Heart right ventricle (tissue), 16 donors: Measurements from ENCODE around the gene TUB. TPM values are rescaled to one million over a fixed set of nuclear protein-coding genes. Genes with fewer than 3 reads are reported as not detected.

Source experiments
- ATAC-seq, 8 donors: fragments of 200-7000 bp; cut with Tn5 transposase; one replicate each; pipeline ENCODE4 v1.9.1; 2020; ENCODE audit warnings: mild to moderate bottlenecking in 8 of 8, moderate library complexity in 8 of 8, moderate number of reproducible peaks in 1 of 8
- DNase-seq, 2 donors: peaks; one replicate each; pipeline ENCODE4 v3.0.0-alpha.2; 2020
- H3K27ac ChIP-seq, 10 donors: fragments of 200-600 bp; sonication (generic) in 2 of 10; one replicate each; pipeline versions ENCODE4 v1.5.0 to v1.8.0; 2020 to 2022; ENCODE audit warnings: mild to moderate bottlenecking in 3 of 10
- H3K27me3 ChIP-seq, 7 donors: fragments of 200-600 bp; one replicate each; pipeline ENCODE4 v1.8.0; 2021 to 2022; ENCODE audit warnings: mild to moderate bottlenecking in 2 of 7
- H3K36me3 ChIP-seq, 9 donors: fragments of 200-600 bp; sonication (generic) in 1 of 9; one replicate each; pipeline versions ENCODE4 v1.5.0 to v1.8.0; 2020 to 2022; ENCODE audit warnings: mild to moderate bottlenecking in 2 of 9
- H3K4me1 ChIP-seq, 9 donors: fragments of 200-600 bp; sonication (generic) in 1 of 9; one replicate each; pipeline versions ENCODE4 v1.5.0 to v1.8.0; 2020 to 2022; ENCODE audit warnings: mild to moderate bottlenecking in 4 of 9
- H3K4me3 ChIP-seq, 10 donors: fragments of 200-600 bp; sonication (generic) in 2 of 10; one replicate each; pipeline versions ENCODE4 v1.5.0 to v1.8.0; 2020 to 2022; ENCODE audit warnings: mild to moderate bottlenecking in 7 of 10, moderate library complexity in 2 of 10
- H3K9me3 ChIP-seq, 11 donors: fragments of 200-600 bp in 10 of 11; sonication (generic) in 2 of 11; one replicate each; pipeline versions ENCODE4 v1.5.0 to v1.8.0; 2013 to 2022; ENCODE audit warnings: mild to moderate bottlenecking in 2 of 11, control low read depth in 1 of 11, moderate library complexity in 1 of 11
- CTCF ChIP-seq, 9 donors: fragments of 200-600 bp; sonication (generic) in 2 of 9; IDR thresholded peaks; one replicate each; pipeline versions ENCODE4 v1.5.0 to v1.8.0; 2021 to 2022; ENCODE audit warnings: antibody characterized with exemption in 9 of 9, mild to moderate bottlenecking in 5 of 9, moderate library complexity in 1 of 9
- WGBS, 2 donors: extraction: QIAGEN DNeasy Blood & Tissue Kit; methylation state at CpG; one replicate each; pipeline ENCODE4 v1.1.7; 2013; ENCODE audit warnings: inconsistent platforms in 1 of 2; 5-methylcytosine and 5-hydroxymethylcytosine counted together
- intact Hi-C, 10 donors: fragments of 100-400 bp; cut with DNase I; formaldehyde crosslinking; loops; one replicate each; pipeline versions ENCODE4 v1.11.1 to v1.14.2; 2022
- polyA plus RNA-seq, 2 donors: library from polyadenylated mRNA; stranded (reverse); fragments of 200-250 nt; gene quantifications; one replicate each; pipeline ENCODE4 v1.2.3, GENCODE V29; 2013
- total RNA-seq, 10 donors: library from RNA; stranded (reverse); fragmentation: NEBNext Ultra II Directional in 3 of 10; extraction: Animal tissue kit (Norgen Biotek cat#: 25700) in 3 of 10; gene quantifications; one replicate each; pipeline versions ENCODE4 v1.2.1 to v1.2.4, GENCODE V29; 2021 to 2023
- donor health status: Arrhythmogenic right ventricular cardiomyopathy.
- donor health status: ischemic (EF 13 %, LVEDD 7.1; RV severe dilation, severe dysfunction).
- donor health status: healthy with polysubstance abuse.
- donor health status: DM: no; HTN: yes; CAD: no.
- donor health status: DM: no; HTN: no; CAD: no.
- donor health status: ischemic (EF 25% LVEDD 6.9; RV normal size, moderate dysfunction).
- donor health status: ischemic (EF 25% LVEDD 5.7; RV mildly dilated, moderate dysfunction).
- donor health status: healthy.
- donor health status: DM: yes; HTN: yes; CAD: no.
- donor health status: Ischemic cardiomyopathy.
- donor health status: ischemic (EF 35%, LVEDD 5.7; RV mildly dilated, moderate dysfunction).
- donor health status: nonischemic (EF 11% LVEDD 7.7; RV severe dilation, severe dysfunction).
- donor health status: DM: yes; HTN: yes; CAD: no.
- donor health status: PGD.
- donor health status: ischemic (EF 29% LVEDD 5.4; RV normal size, mild dysfunction).
- donor health status: nonischemic (EF 23%, LVEDD 6.1; RV moderate dilation, normal function).

The TUB gene
- total and polyA plus RNA-seq, 12 donors = 2.4 to 28.2 (median 18.9) TPM

GRCh38 chr11:8109675-8110074 is 28.7 kb downstream of the TUB start:
- H3K4me1 ChIP-seq = peaks cover 0 to 30% (median 6%) of the 10 kb centered on the region in 9 donors
- H3K9me3 ChIP-seq = peaks cover 0 to 8% (median 2%) of the 10 kb centered on the region in 11 donors
- H3K27ac ChIP-seq = no peak overlapping the region
- no peak for TF ChIP-seq CTCF (IDR thresholded peaks at IDR 0.05)
- DNase-seq (no peak), ATAC-seq (no peak)
- peaks cover 0 to 16% (median 0%) of the 10 kb centered on the region in 9 donors for H3K36me3 ChIP-seq
- no peaks in the 10 kb centered on the region for H3K27me3 ChIP-seq
- intact Hi-C loops = loop anchor here in 2 of 10 donors (10.0 kb wide), 1 partner anchor 215 kb away; no protein-coding TSS in a partner anchor
- no peak overlapping the region for H3K4me3 ChIP-seq

GRCh38 chr11:8110396-8110795 is 29.4 kb downstream of the TUB start:
- WGBS, 2 donors = 79 to 85% methylated on average over 4 of the region's 4 CpGs
- peaks cover 0 to 16% (median 0%) of the 10 kb centered on the region in 9 donors for H3K36me3 ChIP-seq
- H3K27ac ChIP-seq = no peak overlapping the region
- no peaks in the 10 kb centered on the region for H3K27me3 ChIP-seq
- H3K9me3 ChIP-seq = peaks cover 0 to 15% (median 8%) of the 10 kb centered on the region in 11 donors
- intact Hi-C loops = no loop called here
- no peak overlapping the region for H3K4me3 ChIP-seq
- ATAC-seq (no peak), DNase-seq (no peak)
- peaks cover 0 to 23% (median 6%) of the 10 kb centered on the region in 9 donors for H3K4me1 ChIP-seq
- TF ChIP-seq CTCF (IDR thresholded peaks at IDR 0.05) = no peak

- H3K9me3 ChIP-seq = peaks cover 0 to 26% (median 10%) of the 10 kb centered on the region in 11 donors
- H3K27me3 ChIP-seq = no peaks in the 10 kb centered on the region
- WGBS, 2 donors = 91 to 94% methylated on average over 8 of the region's 8 CpGs
- H3K36me3 ChIP-seq = peaks cover 0 to 16% (median 0%) of the 10 kb centered on the region in 9 donors
- no peak for ATAC-seq
- TF ChIP-seq CTCF (IDR thresholded peaks at IDR 0.05) = no peak
- peaks cover 0 to 12% (median 0%) of the 10 kb centered on the region in 9 donors for H3K4me1 ChIP-seq
- no peak for DNase-seq
- H3K27ac ChIP-seq = no peak overlapping the region
- H3K4me3 ChIP-seq = no peak overlapping the region
- intact Hi-C loops = no loop called here
Measured at GRCh38 chr11:8111636-8112035, 30.6 kb downstream of the TUB start.

- no peak overlapping the region for H3K27ac ChIP-seq
- H3K27me3 ChIP-seq = no peaks in the 10 kb centered on the region
- no peak for TF ChIP-seq CTCF (IDR thresholded peaks at IDR 0.05)
- intact Hi-C loops = no loop called here
- DNase-seq (no peak), ATAC-seq (no peak)
- H3K9me3 ChIP-seq = peaks cover 0 to 20% (median 0%) of the 10 kb centered on the region in 11 donors
- H3K4me1 ChIP-seq = no peaks in the 10 kb centered on the region
- no peaks in the 10 kb centered on the region for H3K36me3 ChIP-seq
- H3K4me3 ChIP-seq = no peak overlapping the region
- 79 to 86% methylated on average over 1 of the region's 1 CpG for WGBS, 2 donors
Measured at GRCh38 chr11:8122173-8122764, 41.3 kb downstream of the TUB start.
